ENCODE data around the gene MCOLN2.
"Not testable (repeated sequence)": the region's sequence is repeated elsewhere in the genome, so short reads cannot be mapped to it uniquely, and the experiment has no call there.

DNA sequence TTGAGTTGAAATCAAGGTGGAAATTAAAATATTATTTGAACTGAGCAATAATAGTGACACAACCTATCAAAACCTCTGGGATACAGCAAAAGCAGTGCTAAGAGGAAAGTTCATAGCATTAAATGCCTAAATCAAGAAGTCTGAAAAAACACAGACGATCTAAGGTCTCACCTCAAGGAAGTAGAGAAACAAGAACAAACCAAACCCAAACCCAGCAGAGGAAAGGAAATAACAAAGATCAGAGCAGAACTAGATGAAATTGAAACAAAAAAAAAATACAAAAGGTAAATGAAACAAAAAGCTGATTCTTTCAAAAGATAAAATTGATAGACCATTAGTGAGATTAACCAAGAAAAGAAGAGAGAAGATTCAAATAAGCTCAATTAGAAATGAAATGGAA, 8.7 kb upstream of the MCOLN2 start:
- not testable (repeated sequence) for TF ChIP-seq EZH2 (IDR thresholded peaks at IDR 0.05; ENCODE audit: borderline replicate concordance, low read depth, low read length, severe bottlenecking)
- TF ChIP-seq, protein P1, sequence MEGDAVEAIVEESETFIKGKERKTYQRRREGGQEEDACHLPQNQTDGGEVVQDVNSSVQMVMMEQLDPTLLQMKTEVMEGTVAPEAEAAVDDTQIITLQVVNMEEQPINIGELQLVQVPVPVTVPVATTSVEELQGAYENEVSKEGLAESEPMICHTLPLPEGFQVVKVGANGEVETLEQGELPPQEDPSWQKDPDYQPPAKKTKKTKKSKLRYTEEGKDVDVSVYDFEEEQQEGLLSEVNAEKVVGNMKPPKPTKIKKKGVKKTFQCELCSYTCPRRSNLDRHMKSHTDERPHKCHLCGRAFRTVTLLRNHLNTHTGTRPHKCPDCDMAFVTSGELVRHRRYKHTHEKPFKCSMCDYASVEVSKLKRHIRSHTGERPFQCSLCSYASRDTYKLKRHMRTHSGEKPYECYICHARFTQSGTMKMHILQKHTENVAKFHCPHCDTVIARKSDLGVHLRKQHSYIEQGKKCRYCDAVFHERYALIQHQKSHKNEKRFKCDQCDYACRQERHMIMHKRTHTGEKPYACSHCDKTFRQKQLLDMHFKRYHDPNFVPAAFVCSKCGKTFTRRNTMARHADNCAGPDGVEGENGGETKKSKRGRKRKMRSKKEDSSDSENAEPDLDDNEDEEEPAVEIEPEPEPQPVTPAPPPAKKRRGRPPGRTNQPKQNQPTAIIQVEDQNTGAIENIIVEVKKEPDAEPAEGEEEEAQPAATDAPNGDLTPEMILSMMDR (IDR thresholded peaks at IDR 0.05; ENCODE audit: borderline replicate concordance, extremely low read depth, low read length, poor library complexity, severe bottlenecking): not testable (repeated sequence)

Data from DND-41 (cell line).